ENCODE data around the gene PLAAT5.
"Not testable (repeated sequence)": the region's sequence is repeated elsewhere in the genome, so short reads cannot be mapped to it uniquely, and the experiment has no call there.

DNA sequence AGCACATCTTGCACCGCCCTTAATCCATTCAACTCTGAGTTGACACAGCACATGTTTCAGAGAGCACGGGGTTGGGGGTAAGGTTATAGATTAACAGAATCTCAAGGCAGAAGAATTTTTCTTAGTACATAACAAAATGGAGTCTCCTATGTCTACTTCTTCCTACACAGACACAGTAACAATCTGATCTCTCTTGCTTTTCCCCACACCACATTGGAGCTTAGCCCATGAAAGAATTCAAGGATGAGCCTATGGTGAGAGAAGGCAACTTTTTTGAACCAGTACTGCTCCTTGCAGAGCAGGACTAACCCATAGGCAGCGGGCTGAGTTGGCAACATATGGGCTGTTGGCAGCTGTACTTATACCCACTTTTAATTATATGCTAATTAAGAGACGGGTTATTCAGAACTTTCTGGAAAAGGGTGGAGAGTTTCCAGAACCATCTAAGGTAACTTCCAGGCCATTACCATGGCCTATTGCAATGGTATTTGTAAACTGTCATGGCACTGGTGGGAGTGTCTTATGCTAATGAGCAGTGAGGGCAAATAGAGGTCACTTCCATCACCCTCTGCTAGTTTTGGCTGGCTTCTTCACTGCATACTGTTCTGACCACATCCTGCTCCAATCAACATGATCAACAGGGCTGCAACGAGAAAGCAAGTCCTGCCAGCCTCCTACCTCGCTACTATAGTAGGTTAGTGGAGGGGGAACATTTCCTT is 40.3 kb upstream of the PLAAT5 start:
- TF ChIP-seq, protein P1, sequence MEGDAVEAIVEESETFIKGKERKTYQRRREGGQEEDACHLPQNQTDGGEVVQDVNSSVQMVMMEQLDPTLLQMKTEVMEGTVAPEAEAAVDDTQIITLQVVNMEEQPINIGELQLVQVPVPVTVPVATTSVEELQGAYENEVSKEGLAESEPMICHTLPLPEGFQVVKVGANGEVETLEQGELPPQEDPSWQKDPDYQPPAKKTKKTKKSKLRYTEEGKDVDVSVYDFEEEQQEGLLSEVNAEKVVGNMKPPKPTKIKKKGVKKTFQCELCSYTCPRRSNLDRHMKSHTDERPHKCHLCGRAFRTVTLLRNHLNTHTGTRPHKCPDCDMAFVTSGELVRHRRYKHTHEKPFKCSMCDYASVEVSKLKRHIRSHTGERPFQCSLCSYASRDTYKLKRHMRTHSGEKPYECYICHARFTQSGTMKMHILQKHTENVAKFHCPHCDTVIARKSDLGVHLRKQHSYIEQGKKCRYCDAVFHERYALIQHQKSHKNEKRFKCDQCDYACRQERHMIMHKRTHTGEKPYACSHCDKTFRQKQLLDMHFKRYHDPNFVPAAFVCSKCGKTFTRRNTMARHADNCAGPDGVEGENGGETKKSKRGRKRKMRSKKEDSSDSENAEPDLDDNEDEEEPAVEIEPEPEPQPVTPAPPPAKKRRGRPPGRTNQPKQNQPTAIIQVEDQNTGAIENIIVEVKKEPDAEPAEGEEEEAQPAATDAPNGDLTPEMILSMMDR (IDR thresholded peaks at IDR 0.05; ENCODE audit: insufficient read depth, low read length), result not testable (repeated sequence)
- TF ChIP-seq, protein P2, sequence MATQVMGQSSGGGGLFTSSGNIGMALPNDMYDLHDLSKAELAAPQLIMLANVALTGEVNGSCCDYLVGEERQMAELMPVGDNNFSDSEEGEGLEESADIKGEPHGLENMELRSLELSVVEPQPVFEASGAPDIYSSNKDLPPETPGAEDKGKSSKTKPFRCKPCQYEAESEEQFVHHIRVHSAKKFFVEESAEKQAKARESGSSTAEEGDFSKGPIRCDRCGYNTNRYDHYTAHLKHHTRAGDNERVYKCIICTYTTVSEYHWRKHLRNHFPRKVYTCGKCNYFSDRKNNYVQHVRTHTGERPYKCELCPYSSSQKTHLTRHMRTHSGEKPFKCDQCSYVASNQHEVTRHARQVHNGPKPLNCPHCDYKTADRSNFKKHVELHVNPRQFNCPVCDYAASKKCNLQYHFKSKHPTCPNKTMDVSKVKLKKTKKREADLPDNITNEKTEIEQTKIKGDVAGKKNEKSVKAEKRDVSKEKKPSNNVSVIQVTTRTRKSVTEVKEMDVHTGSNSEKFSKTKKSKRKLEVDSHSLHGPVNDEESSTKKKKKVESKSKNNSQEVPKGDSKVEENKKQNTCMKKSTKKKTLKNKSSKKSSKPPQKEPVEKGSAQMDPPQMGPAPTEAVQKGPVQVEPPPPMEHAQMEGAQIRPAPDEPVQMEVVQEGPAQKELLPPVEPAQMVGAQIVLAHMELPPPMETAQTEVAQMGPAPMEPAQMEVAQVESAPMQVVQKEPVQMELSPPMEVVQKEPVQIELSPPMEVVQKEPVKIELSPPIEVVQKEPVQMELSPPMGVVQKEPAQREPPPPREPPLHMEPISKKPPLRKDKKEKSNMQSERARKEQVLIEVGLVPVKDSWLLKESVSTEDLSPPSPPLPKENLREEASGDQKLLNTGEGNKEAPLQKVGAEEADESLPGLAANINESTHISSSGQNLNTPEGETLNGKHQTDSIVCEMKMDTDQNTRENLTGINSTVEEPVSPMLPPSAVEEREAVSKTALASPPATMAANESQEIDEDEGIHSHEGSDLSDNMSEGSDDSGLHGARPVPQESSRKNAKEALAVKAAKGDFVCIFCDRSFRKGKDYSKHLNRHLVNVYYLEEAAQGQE (IDR thresholded peaks at IDR 0.05; ENCODE audit: insufficient replicate concordance, low read depth), result not testable (repeated sequence)
- not testable (repeated sequence) for TF ChIP-seq SPI1 (IDR thresholded peaks at IDR 0.05; ENCODE audit: borderline replicate concordance, low read depth); POLR2AphosphoS5 (IDR thresholded peaks at IDR 0.05; ENCODE audit: low read depth); GABPA (IDR thresholded peaks at IDR 0.05; ENCODE audit: low read depth)

Measured in HL-60 (cell line).